ENCODE results near the gene KLHL6. TPM values are rescaled to one million over a fixed set of nuclear protein-coding genes. Genes with fewer than 3 reads are reported as not detected.
"Not testable (repeated sequence)": the region's sequence is repeated elsewhere in the genome, so short reads cannot be mapped to it uniquely, and the experiment has no call there.

KLHL6 gene
- total and polyA plus RNA-seq, 2 experiments from 2014 or later = 0.17 TPM; not detected in 1

DNA sequence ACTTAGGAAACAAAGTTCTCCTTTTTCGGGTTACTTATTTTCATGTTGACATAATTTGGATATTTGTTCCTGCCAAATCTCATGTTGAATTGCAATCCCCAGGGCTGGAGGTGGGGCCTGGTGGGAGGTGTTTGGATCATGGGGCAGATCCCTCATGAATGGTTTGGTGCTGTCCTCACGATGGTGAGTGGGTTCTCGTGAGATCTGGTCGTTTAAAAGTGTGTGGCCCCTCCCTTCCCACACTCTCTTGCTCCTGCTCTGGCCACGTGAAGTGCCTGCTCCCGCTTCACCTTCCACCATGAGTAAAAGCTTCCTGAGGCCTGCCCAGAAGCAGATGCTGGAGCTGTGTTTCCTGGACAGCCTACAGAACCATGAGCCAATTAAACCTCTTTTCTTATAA, 83.4 kb downstream of the KLHL6 start:
- Histone ChIP-seq H3K4me2 (no peak overlapping the region), H3K36me3 (replicated peaks; ENCODE audit: insufficient read depth, low read depth) (no peaks in the 10 kb centered on the region), H3K9me3 (ENCODE audit: low read depth) (no peaks in the 10 kb centered on the region), H3K4me3 (no peak overlapping the region), H4K20me1 (ENCODE audit: insufficient read depth, poor library complexity, severe bottlenecking) (no peaks in the 10 kb centered on the region), H3K4me1 (ENCODE audit: insufficient read depth) (no peaks in the 10 kb centered on the region), H3K79me2 (no peaks in the 10 kb centered on the region), H2AFZ (no peak overlapping the region), H3K9me2 (replicated peaks; ENCODE audit: insufficient read depth) (no peaks in the 10 kb centered on the region), H3K27me3 (no peaks in the 10 kb centered on the region), H3K27ac (no peak overlapping the region)
- DNase-seq (ENCODE audit: low spot score) = no peak
- WGBS (ENCODE audit: low lambda C conversion rate, missing lambda C conversion rate) = 78% methylated on average over 6 of the region's 6 CpGs
- TF ChIP-seq, protein P1, sequence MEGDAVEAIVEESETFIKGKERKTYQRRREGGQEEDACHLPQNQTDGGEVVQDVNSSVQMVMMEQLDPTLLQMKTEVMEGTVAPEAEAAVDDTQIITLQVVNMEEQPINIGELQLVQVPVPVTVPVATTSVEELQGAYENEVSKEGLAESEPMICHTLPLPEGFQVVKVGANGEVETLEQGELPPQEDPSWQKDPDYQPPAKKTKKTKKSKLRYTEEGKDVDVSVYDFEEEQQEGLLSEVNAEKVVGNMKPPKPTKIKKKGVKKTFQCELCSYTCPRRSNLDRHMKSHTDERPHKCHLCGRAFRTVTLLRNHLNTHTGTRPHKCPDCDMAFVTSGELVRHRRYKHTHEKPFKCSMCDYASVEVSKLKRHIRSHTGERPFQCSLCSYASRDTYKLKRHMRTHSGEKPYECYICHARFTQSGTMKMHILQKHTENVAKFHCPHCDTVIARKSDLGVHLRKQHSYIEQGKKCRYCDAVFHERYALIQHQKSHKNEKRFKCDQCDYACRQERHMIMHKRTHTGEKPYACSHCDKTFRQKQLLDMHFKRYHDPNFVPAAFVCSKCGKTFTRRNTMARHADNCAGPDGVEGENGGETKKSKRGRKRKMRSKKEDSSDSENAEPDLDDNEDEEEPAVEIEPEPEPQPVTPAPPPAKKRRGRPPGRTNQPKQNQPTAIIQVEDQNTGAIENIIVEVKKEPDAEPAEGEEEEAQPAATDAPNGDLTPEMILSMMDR (IDR thresholded peaks at IDR 0.05; ENCODE audit: poor library complexity) = no peak
- TF ChIP-seq EZH2phosphoT487 (IDR thresholded peaks at IDR 0.05; ENCODE audit: low read depth, severe bottlenecking, unreplicated experiment) (no peak), EZH2 (IDR thresholded peaks at IDR 0.05; ENCODE audit: borderline replicate concordance) (no peak)

DNA sequence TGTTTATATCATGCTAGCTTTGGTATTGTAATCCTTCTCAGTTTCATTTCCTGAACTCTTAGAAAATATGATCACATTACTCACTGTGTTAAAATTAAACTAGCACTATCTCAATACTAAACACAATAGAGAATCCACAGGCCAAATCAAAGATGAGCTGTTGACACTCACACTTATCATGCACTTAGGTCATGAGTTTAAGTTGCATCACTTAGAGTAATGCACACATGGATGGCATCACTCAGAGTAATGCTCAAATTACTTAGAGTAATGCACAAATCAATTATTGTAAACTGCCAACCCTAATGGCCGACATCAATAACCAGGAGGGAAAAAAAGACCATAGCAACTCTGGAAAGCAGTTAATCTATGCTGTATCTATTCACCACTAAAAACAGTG, 87.1 kb downstream of the KLHL6 start:
- Histone ChIP-seq H3K27ac (no peak overlapping the region), H2AFZ (no peak overlapping the region), H3K4me2 (no peak overlapping the region), H3K27me3 (no peaks in the 10 kb centered on the region), H3K9me2 (replicated peaks; ENCODE audit: insufficient read depth) (no peaks in the 10 kb centered on the region), H3K79me2 (no peaks in the 10 kb centered on the region), H4K20me1 (ENCODE audit: insufficient read depth, poor library complexity, severe bottlenecking) (no peaks in the 10 kb centered on the region), H3K9me3 (ENCODE audit: low read depth) (no peaks in the 10 kb centered on the region), H3K4me1 (ENCODE audit: insufficient read depth) (no peaks in the 10 kb centered on the region), H3K4me3 (no peak overlapping the region), H3K36me3 (replicated peaks; ENCODE audit: insufficient read depth, low read depth) (no peaks in the 10 kb centered on the region)
- TF ChIP-seq EZH2 (IDR thresholded peaks at IDR 0.05; ENCODE audit: borderline replicate concordance) (no peak), EZH2phosphoT487 (IDR thresholded peaks at IDR 0.05; ENCODE audit: low read depth, severe bottlenecking, unreplicated experiment) (no peak)
- TF ChIP-seq, protein P1 (IDR thresholded peaks at IDR 0.05; ENCODE audit: poor library complexity) = no peak
- no peak for DNase-seq (ENCODE audit: low spot score)
- 94% methylated on average over 1 of the region's 1 CpG for WGBS (ENCODE audit: low lambda C conversion rate, missing lambda C conversion rate)

DNA sequence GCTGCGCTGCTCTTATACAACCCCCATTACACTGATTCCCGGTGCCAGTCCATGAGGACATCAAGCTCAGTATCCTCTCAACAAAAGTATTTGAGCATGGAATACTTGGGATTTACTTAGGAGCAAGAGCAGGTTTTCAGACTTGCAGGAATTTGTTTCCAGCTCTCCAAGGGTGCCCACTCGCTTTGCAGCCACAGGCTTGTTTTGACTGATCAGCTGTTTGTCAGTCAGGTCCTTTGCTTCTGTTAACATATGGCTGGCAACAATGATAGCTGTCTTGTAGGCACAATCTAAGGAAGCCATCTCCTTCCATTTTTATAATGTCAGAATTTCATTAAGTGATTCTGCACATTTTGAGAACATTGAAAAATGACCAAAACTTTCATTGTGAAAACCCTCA, 88.9 kb downstream of the KLHL6 start:
- no peaks in the 10 kb centered on the region for H3K4me1 ChIP-seq (ENCODE audit: insufficient read depth)
- no peaks in the 10 kb centered on the region for H3K27me3 ChIP-seq
- 79% methylated on average over 3 of the region's 3 CpGs for WGBS (ENCODE audit: low lambda C conversion rate, missing lambda C conversion rate)
- H3K79me2 ChIP-seq = no peaks in the 10 kb centered on the region
- no peak overlapping the region for H3K27ac ChIP-seq
- H3K9me3 ChIP-seq (ENCODE audit: low read depth) = no peaks in the 10 kb centered on the region
- no peak for TF ChIP-seq EZH2phosphoT487 (IDR thresholded peaks at IDR 0.05; ENCODE audit: low read depth, severe bottlenecking, unreplicated experiment)
- TF ChIP-seq EZH2 (IDR thresholded peaks at IDR 0.05; ENCODE audit: borderline replicate concordance) = no peak
- TF ChIP-seq, protein P1 (IDR thresholded peaks at IDR 0.05; ENCODE audit: poor library complexity) = no peak
- H3K9me2 ChIP-seq (replicated peaks; ENCODE audit: insufficient read depth) = no peaks in the 10 kb centered on the region
- no peak overlapping the region for H2AFZ ChIP-seq
- H3K36me3 ChIP-seq (replicated peaks; ENCODE audit: insufficient read depth, low read depth) = no peaks in the 10 kb centered on the region
- H4K20me1 ChIP-seq (ENCODE audit: insufficient read depth, poor library complexity, severe bottlenecking) = no peaks in the 10 kb centered on the region
- no peak overlapping the region for H3K4me3 ChIP-seq
- H3K4me2 ChIP-seq = no peak overlapping the region
- no peak for DNase-seq (ENCODE audit: low spot score)

- H3K4me1 ChIP-seq (ENCODE audit: insufficient read depth); H2AFZ ChIP-seq; H3K27me3 ChIP-seq; H3K9me2 ChIP-seq (replicated peaks; ENCODE audit: insufficient read depth); H3K27ac ChIP-seq; H3K36me3 ChIP-seq (replicated peaks; ENCODE audit: insufficient read depth, low read depth); H3K4me3 ChIP-seq; H3K4me2 ChIP-seq; H4K20me1 ChIP-seq (ENCODE audit: insufficient read depth, poor library complexity, severe bottlenecking); DNase-seq (ENCODE audit: low spot score); H3K79me2 ChIP-seq; H3K9me3 ChIP-seq (ENCODE audit: low read depth): not testable (repeated sequence)
- WGBS (ENCODE audit: low lambda C conversion rate, missing lambda C conversion rate) = 88% methylated on average over 13 of the region's 13 CpGs
Measured at GRCh38 chr3:183465710-183466109, 89.8 kb downstream of the KLHL6 start.
